IPS-18a (cell line): ENCODE measurements around the gene ETFB.

Source experiments
- H3K27ac ChIP-seq: one replicate; pipeline ENCODE4 v1.5.1; 2013; ENCODE audit warnings: low read length
- H3K27me3 ChIP-seq: one replicate; pipeline ENCODE4 v1.6.1; 2013; ENCODE audit warnings: mild to moderate bottlenecking, low read length; ENCODE audit not compliant: control insufficient read depth, insufficient read depth
- H3K36me3 ChIP-seq: one replicate; pipeline ENCODE4 v1.6.1; 2013; ENCODE audit warnings: low read depth, low read length; ENCODE audit not compliant: control insufficient read depth
- H3K4me1 ChIP-seq: one replicate; pipeline ENCODE4 v1.6.1; 2013; ENCODE audit warnings: low read depth, low read length; ENCODE audit not compliant: control insufficient read depth
- H3K4me3 ChIP-seq: one replicate; pipeline ENCODE4 v1.5.1; 2013; ENCODE audit warnings: low read length
- H3K9ac ChIP-seq: one replicate; pipeline ENCODE4 v1.6.1; 2013; ENCODE audit warnings: mild to moderate bottlenecking, low read length, moderate library complexity
- H3K9me3 ChIP-seq: one replicate; pipeline ENCODE4 v1.6.1; 2013; ENCODE audit warnings: low read depth, low read length; ENCODE audit not compliant: control insufficient read depth

Gene ETFB

DNA sequence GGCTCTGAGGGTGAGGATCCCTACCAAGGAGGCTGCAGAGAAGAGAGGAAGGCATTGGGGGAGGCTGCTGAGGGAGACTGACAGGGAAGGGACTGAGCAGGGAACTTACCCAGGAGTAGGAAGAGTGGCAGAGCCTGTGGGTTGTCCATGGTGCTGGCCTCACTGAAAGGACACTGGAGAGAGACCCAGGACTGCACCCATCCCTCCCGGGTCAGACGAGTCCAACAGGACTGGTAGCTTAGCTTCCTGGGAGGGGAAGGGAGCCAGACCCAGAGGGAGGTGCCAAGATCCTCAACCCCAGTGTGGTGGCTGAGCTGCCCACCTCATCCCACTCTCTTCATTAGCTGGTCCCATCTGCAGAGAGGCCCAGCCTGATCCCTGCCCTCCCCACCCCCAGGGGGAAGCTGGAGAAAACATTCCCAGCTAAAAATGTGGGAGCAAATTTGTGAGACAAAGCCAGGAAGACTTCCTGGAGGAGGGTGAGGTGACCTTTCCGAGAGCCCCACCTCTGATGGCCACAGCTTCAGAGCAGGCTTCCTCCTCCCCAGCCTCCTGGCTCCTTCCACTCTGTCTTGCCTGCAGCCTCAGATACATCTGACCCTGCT, 24.1 kb downstream of the ETFB start, which contains the start of gene VSIG10L:
Gene VSIG10L (minus strand): TSS at position 164 of the 605 bp plus-strand sequence. CDS start 15 bp downstream, at position 149.
- Histone ChIP-seq H3K4me3 (peak within 1 kb of the TSS; percentile 56), H3K4me1 (peaks cover 9% of the 10 kb centered on the region), H3K27me3 (peaks cover 22% of the 10 kb centered on the region), H3K9ac (no peak within 1 kb of the TSS), H3K9me3 (no peaks in the 10 kb centered on the region), H3K27ac (no peak within 1 kb of the TSS), H3K36me3 (no peaks in the 10 kb centered on the region)

DNA sequence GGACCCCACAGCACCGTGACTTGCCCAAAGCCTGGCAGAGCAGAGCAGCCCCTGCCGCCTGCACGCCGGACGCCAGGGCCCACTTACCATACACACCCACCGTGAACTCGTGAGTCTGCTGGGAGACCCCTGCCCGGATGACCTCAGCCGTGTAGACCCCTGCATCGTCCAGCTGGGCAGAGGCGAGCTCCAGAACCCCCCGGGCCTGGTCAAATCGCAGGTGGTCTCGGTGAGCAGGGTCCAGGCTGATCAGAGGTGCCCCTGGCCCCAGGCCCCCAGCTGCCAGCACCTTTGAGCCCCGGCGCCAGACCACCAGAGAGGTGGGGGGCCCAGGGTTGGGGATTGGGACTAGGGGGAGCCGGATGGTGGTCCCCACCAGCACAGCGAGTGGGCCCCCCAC, 25.1 kb downstream of the ETFB start:
- Histone ChIP-seq H3K4me3 (peak overlapping the region; percentile 56), H3K9ac (no peak overlapping the region), H3K36me3 (no peaks in the 10 kb centered on the region), H3K27ac (no peak overlapping the region), H3K9me3 (no peaks in the 10 kb centered on the region), H3K4me1 (peaks cover 9% of the 10 kb centered on the region), H3K27me3 (peaks cover 22% of the 10 kb centered on the region)

DNA sequence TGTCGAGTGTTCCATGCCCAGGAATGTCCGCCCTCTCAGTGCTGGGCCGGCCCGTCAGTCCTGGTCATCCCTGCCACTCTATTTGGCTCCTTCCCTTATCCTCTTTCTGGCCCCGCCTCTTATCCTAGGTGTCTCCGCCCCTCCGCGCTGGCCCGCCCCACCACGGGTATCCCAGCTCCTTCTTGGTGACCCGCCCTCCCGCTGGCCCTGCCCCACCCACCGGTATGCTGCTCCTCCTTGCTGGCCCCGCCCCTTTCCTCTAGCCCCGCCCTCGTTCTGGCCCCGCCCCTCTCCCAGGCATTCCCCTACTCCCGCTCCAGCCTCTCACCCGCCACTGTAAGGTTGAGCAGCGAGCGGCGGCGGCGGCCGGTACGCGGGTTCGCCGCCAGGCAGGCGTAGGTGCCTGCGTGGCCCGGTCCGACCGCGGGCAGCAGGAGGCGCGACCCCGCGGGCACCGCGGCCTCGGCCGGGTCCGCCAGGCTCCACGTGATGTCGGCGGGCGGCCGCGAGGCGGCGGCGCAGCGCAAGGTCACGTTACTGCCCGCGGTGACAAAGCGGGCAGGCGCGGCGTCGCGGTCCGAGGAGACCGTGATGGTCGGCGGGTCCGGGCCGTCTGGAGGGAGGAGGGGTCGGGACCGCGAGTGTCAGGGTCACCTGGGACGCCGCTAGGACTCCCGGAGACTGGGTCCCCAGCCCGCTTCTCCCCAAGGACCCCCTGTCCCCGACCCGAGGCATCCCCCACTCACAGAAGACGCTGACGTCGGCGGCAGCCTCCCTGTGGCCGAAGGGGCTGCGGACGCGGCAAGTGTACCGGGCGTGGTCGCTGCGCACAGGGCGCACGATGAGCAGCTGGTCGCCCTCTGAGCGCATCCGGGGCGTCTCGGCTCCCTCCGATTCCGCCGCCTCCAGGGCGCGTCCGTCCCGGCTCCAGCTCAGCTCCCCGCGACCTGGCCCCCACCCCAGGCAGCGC, 26.2 kb downstream of the ETFB start:
- Histone ChIP-seq H3K9ac (peak overlapping the region; percentile 56), H3K27ac (no peak overlapping the region), H3K4me1 (peaks cover 9% of the 10 kb centered on the region)

DNA sequence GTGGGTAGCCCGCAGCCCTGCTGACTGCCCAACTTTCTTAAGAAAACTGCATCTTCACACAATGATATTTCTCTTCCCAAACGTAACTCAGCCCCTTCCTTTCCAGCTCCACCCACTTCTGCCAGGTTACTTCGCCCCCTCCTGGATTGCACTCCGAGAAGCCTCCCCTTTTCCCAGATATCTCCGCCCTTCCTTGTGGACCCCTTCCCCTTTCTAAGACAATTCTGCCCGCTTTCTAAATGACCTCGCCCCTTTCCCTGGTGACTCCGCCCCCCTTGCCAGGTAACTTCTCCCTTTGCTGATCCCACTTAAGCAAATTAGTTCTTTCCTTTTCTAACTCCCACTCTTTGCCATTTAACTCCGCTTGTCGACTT, 26.9 kb downstream of the ETFB start:
- peaks cover 22% of the 10 kb centered on the region for H3K27me3 ChIP-seq
- no peaks in the 10 kb centered on the region for H3K9me3 ChIP-seq
- peak overlapping the region; percentile 77 for H3K4me3 ChIP-seq
- H3K27ac ChIP-seq, result no peak overlapping the region
- H3K4me1 ChIP-seq, result peaks cover 9% of the 10 kb centered on the region
- H3K9ac ChIP-seq, result peak overlapping the region; percentile 56
- H3K36me3 ChIP-seq, result no peaks in the 10 kb centered on the region

More for the DNA sequence above, 26.2 kb downstream of the ETFB start:
- Histone ChIP-seq H3K9me3 (no peaks in the 10 kb centered on the region), H3K27me3 (peaks cover 22% of the 10 kb centered on the region), H3K4me3 (peak overlapping the region; percentile 77), H3K36me3 (no peaks in the 10 kb centered on the region)

DNA sequence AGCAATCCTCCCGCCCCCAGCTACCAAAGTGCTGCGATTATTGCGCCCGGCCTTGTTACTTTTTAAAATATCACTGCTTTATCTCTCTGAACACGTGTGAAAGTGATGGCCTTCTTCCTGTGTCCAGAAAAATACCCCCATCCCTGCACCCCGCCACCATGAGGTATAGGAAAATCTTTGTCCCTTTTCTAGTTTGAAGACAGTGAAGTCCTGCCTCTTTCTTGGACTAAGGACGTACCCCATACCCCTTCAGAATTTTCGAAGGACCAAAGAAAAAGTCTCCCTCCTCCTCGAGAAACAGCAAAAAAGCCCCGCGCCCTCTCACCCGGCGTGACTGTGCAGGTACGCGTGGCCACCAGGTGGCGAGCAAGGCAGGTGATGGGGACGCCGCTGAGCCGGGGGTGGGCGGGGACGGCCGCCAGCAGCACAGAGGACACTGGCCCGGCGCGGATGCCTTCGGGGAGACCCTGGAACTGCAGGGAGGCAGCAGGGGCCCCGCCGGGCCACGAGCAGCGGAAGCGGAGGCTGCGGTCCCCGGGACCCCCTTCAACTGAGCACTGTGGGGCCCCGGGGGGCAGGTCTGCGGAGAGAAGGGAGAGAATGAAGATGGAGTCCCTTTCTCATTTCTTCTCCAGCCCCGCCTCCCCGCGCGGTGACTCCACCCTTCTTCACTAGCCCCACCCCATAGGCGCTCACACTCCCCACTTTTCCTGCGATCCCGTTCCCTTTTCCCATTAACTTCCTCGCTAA, 27.4 kb downstream of the ETFB start:
- Histone ChIP-seq H3K36me3 (no peaks in the 10 kb centered on the region), H3K27ac (no peak overlapping the region), H3K9me3 (no peaks in the 10 kb centered on the region), H3K9ac (peak overlapping the region; percentile 56), H3K4me1 (peaks cover 9% of the 10 kb centered on the region), H3K4me3 (peak overlapping the region; percentile 77), H3K27me3 (peaks cover 22% of the 10 kb centered on the region)

DNA sequence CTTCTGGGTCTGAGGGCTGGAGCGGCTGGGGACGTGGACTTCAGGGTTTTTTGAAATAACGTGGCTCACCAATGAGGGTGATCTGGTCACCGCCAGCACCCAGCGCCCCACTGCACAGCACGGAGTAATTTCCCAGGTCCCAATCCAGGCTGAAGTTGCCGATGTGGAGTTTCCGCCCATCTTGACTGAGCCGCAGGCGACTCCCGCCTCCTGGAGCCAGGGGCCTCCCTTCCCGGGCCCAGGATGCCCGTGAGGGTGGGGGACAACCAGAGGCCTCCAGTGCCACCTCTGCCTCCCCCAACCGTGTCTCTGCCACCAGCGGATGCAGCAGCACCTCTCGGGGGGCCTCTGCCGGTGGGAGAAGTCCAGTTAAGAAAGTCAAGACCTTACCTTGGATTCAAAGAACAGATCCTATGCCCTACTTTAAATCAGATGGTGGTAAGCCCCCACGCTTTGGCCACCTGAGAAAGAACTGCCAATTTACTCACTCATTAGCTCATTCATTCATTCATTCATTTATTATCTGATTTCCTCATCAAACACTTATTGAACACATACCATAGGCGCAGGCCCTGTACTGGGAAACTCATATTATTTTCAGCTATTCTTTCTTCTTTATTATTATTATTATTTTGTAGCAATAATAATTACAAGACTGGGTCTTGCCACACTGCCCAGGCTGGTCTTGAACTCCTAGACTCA, 28.2 kb downstream of the ETFB start:
- Histone ChIP-seq H3K36me3 (no peaks in the 10 kb centered on the region), H3K27me3 (peaks cover 22% of the 10 kb centered on the region), H3K9ac (no peak overlapping the region), H3K9me3 (no peaks in the 10 kb centered on the region), H3K4me3 (no peak overlapping the region), H3K4me1 (peaks cover 9% of the 10 kb centered on the region), H3K27ac (no peak overlapping the region)

DNA sequence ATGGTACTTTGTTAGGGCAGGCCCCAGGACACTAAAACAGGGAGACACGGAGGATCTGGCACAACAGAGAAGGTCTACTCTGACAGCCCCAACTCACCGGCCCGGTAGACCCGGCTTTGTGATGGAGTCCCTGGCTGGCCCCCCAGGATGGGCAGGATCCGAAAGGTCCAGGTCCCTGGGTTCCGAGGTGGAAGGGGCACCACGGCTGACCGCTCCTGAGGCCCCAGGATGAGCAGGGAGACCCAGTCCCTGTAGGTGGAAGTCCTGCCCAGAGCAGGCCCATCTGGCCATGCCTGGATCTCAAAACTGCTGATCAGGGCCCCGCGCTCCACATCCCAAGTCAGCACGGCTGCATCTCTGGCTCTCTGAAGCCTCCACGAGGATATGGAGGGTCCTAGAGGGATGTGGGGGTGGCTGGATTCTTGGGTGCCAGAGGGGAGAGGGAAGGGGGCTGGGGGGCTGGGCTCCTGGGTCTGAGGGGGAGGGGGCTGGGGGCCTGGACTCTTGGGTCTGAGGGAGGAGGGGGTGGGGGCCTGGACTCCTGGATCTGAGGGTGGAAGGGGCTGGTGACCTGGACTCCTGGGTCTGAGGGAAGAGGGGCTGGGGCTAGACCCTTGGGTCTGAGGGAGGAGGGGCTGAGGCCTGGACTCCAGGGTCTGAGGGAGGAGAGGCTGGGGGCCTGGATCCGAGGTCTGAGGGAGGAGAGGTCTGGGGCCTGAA, 28.9 kb downstream of the ETFB start:
- Histone ChIP-seq H3K36me3 (no peaks in the 10 kb centered on the region), H3K4me3 (no peak overlapping the region), H3K9ac (no peak overlapping the region)

DNA sequence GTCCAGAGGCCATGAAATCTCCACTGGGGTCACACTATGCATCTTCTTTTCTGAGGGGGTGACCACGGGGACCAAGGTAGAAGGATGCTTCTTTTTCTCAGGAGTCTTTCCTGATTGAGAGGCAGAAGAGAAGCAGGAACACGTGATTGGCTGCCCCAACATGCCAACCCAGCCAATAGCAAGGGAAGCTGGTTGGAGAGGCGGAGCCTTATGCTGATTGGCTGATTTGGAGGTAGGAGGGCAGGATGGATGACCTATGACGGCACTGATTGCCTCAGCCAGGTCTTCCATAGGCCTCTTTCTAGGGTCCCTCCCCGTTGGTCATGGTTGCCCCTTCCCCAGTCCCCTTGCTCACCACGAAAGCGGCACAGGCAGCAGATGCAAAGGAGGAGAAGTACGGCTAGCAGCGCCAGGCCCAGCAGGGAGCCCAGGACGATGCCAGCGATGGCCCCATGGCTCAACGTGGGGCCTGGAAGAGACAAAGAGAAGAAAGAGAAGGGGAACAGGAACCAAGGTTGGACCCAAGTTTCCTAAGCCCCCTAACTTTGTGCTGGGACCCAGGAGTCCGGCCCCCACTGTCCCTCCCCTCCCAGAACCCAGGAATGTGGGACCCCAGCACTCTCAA, 32.2 kb downstream of the ETFB start:
- H3K27me3 ChIP-seq, result no peaks in the 10 kb centered on the region
- H3K27ac ChIP-seq, result no peak overlapping the region
- no peak overlapping the region for H3K9ac ChIP-seq
- H3K4me3 ChIP-seq, result no peak overlapping the region
- H3K4me1 ChIP-seq, result no peaks in the 10 kb centered on the region
- no peaks in the 10 kb centered on the region for H3K9me3 ChIP-seq
- no peaks in the 10 kb centered on the region for H3K36me3 ChIP-seq

More for the DNA sequence above, 28.9 kb downstream of the ETFB start:
- Histone ChIP-seq H3K4me1 (peaks cover 5% of the 10 kb centered on the region), H3K27ac (no peak overlapping the region), H3K9me3 (no peaks in the 10 kb centered on the region), H3K27me3 (peaks cover 22% of the 10 kb centered on the region)

DNA sequence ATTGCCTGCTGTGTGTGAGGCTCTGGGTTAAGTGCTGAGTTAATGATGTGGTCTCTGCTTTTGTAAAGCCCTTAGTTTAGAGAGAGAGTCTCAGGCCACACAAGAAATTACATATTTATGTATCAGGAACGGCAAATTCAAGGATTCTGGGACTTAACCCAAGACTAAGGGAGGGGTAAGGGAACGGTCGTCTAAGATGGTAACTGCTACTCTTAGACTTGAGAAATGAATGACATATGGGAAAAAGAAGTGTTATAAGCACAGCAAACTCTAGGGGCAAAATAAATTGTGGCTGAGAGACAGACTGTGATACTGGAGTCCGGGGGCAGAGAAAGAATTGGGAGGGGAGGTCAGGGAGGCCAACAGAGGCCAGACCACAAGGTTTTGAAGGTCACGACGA, 34.5 kb downstream of the ETFB start:
- Histone ChIP-seq H3K36me3 (no peaks in the 10 kb centered on the region), H3K27me3 (peaks cover 3% of the 10 kb centered on the region), H3K27ac (no peak overlapping the region), H3K4me1 (no peaks in the 10 kb centered on the region), H3K9me3 (no peaks in the 10 kb centered on the region), H3K4me3 (no peak overlapping the region), H3K9ac (no peak overlapping the region)

DNA sequence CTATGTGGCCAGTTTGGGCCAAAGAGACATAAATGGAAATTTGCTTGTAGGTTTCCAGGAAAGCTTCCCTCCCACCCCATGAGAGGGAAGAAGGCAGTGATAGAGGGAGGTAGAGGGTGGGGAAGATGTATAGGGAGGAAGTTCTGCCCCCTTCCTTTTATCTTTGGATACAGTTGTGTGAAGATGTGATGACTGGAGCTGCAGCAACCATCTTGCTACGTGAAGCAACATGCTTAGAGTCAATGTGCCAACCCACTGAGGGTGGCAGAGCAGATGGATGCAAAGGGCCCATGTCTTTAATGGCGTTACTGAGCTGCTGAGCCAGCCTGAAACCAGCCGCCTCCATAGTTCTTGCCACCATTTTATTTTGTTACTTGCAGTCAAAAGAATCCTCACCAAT, 35.0 kb downstream of the ETFB start:
- no peak overlapping the region for H3K4me3 ChIP-seq
- H3K27me3 ChIP-seq, result peaks cover 3% of the 10 kb centered on the region
- H3K36me3 ChIP-seq, result no peaks in the 10 kb centered on the region
- H3K4me1 ChIP-seq, result no peaks in the 10 kb centered on the region
- no peak overlapping the region for H3K9ac ChIP-seq
- H3K27ac ChIP-seq, result no peak overlapping the region
- no peaks in the 10 kb centered on the region for H3K9me3 ChIP-seq
